Activated naive CD4-positive, alpha-beta T cell (primary cell): ENCODE data around the gene KRT10.
"Not testable (repeated sequence)": the region's sequence is repeated elsewhere in the genome, so short reads cannot be mapped to it uniquely, and the experiment has no call there.

Source experiments
- DNase-seq, 4 experiments: peaks; one replicate each; lab custom pipeline; 2025; lab: John Stamatoyannopoulos, UW

Gene KRT10

DNA sequence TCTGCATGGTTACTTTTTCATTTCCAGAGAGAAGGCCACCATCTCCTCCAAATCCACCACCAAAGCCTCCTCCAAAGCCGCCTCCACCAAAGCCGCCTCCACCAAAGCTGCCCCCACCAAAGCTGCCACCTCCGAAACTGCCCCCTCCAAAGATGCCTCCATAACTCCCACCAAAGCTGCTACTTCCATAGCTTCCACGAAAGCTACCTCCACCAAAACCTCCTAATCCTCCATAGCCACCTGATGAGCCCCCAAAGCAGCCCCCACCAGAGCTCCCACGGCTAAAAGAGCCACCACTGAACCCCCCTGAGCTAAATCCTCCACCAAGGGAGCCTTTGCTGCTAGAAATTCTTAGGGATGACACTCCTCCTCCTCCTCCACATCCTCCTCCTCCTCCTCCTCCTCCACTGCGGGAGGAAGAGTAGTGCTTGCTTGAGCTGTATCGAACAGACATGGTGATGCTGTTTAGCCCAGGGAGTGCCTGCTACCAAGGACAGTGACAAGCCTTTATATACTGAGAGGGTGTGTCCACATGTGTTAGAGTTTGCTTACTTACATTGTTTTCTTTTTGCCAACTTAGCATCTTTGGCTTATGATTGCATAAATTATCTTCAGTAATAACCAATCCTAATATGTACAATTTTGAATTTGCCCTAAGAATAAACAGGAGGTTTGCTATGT lies at the start of gene KRT10:
Gene KRT10, minus strand, starts transcription at position 483 of the 681 bp plus-strand sequence. Its CDS starts 29 bp downstream, at position 454.
- no peak for DNase-seq

DNA sequence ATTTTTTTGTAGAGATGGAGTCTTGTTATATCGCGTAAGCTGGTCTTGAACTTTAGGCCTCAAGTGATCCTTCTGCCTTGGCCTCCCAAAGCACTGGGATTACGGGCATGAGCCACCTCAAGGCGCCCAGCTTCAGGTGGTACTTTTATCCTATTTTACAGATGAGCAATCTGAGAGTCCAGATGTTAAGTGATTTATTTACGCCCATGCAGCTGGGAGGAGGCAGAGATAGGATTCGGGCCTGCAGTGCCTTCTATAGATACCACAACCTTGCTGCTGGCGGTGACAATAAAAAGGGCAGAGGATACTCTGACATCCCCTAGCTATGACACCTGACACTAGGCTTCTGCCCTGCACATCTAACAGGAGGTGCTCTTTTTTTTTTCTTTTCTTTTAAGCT lies 48.9 kb upstream of the KRT10 start:
- DNase-seq = no peak

DNA sequence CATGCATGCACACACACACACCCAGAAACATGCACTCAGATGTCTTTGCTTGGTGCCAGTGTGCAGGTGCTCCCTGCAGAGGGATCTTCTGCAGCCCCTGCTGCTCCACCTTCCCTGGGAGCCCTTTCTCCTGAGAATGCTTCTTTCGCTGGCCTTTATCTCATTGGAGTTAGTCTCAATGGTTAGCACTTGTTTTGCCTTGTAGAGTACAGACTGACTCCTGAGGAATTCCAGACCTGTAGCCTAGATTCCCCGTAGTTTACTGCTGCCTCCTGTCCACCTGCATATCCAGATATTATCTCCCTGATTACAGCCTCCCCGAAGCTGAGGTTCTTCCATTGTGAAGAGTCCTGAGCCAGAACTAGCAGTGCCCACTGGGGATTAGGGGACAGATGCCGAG lies 47.7 kb upstream of the KRT10 start:
- DNase-seq = no peak

DNA sequence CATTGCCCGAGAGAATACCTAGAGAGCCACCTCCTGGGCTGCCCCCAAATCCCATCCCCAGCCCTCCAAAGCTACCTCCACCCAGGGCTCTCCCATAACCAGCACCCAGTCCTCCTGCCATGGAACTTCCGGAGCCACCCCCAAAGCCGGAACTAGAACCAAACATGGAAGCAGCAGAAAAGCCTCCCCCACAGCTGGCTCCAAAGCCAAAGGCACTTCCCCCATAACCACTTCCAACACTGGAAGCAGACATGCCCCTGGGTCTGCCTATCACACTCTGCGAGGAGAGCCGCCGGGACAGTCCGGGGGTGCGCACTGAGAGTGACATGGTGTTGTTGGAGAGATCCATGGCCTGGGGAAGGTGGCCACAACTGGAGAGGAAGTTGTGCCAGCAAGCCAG lies 44.4 kb upstream of the KRT10 start, which contains the start of gene KRT12:
Gene KRT12, minus strand, starts transcription at position 386 of the 400 bp plus-strand sequence. Its CDS starts 37 bp downstream, at position 349.
- no peak for DNase-seq

DNA sequence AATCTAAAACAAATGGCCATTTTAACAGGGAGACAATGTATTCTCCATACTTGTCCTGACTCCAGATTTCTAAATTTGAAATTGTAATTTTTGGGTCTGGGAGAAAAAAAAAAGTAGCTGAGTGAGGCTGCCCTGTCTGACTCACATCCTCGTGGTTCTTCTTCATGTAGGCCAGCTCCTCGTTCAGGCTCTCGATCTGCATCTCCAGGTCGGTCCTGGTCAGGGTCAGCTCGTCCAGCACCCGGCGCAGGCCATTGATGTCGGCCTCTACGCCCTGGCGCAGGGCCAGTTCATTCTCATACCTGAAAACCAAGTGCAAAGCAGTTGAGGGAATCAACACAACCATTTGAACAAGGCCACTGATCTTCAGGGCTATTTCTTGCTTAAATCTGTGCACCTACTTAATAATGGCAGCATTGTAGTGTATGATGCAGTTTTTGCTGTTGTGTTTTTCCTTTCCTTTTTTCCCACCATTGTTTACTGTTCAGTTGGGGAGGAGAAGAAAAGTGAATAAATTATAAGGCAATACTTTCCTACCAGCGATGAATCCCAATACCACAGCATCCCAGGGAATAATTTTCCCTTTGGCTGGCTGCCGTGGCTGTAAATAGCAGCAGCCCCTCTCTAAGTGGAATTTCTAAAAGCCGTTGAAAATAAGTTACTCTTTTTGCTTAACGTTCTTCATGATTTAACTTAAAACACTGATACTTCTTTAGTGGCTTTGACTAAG lies 42.4 kb upstream of the KRT10 start:
- no peak for DNase-seq

DNA sequence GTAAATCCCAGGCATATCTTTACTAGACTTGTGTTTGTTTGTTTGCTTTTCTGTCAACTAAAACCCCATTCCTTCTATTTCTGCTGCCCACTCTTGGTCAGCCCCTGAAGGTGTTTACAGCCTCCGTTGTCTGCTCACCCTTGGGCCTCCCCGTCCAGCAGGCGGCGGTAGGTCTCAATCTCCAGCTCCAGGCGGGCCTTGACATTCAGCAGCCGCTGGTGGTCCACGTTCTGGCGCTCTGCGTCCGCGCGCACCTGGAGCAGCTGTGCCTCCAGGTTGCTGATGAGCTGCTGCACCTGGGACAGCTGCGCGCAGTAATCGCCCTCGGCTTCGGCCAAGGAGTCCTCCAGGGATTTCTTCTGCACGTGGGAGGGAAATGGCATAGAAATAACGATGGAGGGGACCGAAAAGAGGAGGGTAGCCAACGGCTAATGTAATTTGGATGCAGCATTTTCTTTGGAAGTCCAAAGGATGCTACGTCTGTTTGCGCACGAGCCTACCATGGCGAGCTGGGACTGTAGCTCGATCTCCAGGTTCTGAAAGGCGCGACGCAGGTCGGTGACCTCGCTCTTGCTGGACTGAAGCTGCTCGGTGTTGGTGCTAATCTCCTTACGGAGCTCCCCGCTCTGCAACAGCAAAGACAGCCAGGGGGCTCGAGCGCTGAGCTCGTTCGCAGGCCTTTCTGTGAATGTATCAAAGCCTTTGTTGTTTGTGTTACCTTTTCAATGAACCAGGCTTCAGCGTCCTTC lies 40.7 kb upstream of the KRT10 start:
- DNase-seq = no peak

DNA sequence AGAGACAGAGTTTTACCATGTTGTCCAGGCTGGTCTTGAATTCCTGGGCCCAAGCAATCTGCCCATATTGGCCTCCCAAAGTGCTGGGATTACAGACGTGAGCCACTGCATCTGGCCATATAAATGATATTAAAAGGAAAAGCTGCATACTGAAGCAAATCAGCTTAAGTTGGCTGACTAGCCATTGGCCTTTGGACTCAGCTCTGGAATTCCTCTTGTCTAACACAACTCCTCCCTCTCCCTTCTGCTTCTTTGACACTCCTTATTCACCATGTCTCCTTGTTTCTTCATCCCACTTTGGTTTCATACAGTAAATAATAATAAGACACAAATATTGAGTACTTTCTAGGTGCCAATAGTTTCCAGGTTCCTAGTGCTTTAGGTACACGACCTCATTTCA lies 37.1 kb upstream of the KRT10 start:
- no peak for DNase-seq

DNA sequence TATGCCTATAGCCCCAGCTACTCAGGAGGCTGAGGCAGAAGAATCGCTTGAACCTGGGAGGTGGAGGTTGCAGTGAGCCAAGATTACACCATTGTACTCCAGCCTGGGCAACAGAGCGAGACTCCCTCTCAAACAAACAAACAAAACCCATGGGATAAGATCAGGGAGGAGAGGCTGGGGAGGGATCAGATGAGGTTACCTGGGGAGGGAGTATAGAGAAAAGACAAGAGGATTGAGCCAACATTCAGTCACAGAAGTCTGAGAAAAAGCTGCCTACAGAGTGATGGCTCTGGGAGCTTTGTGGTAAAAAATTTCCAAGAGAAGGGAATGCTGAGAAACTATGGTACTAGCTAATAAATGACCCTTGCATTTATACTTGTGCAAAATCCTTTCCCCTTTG lies 36.3 kb upstream of the KRT10 start:
- DNase-seq = not testable (repeated sequence)

DNA sequence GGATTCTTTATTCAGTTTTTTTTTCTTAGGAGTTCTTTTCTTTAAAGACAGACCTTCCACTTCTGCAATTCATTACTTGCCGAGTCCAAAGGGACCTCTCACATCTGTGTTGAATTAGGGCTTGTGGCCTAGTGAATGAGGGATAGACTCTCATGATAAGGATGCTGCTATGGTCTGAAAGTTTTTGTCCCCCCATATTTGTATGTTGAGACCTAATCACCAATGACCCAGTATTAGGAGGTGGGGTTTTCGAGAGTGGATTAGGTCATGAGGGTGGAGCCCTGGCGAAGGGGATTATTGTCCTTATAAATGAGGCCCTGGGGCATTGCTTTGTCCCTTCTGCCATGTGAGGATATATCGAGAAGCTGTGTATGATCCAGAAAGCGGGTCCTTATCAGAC lies 35.1 kb upstream of the KRT10 start:
- no peak for DNase-seq

DNA sequence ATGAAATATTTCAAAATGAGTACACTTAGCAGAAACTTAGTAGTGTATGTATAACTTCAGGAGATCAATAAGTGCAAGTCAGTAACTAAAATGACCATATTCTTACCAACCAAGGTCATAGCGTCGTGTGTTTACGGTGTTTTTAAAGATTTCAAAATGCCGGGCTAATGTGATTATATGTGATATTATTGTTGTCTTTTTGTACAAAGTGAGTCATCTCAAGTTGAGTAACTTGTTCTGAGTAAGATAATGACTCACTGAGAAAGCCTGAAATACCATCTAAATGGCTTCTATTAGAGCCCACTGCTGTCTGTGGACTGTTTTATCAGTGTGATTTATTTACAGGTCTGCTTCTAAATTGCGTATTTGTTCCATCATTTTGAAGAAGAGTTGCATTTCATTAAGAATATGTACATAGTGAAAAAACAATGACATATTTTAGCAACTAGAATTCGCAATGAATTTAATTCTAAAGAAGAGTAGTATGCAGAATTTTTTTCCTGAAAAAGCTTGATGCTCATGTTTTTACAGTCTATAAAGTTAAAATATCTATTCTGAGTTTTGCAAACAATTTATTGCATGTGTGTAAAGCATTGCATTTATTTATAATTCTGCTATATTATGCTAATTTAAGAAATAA lies 31.9 kb upstream of the KRT10 start:
- DNase-seq = no peak

DNA sequence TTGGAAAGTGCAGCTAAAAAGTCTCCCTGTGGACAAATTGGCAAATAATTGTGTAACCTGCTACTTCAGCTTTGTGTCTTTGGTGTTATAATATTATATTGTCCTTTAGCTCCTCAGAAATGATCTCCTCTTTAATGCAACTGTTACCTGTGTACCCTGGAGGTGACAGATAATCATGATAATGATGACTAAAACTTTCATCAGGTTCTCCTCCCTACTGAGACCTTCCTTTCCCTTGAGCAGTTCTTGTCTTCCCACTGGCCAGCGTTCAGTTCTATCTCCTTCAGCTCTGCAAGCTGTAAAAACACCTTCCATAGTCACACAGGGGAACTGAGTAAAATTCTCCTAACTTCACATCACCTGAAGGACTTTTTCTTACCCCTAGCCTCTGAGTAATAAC lies 29.9 kb upstream of the KRT10 start:
- no peak for DNase-seq

DNA sequence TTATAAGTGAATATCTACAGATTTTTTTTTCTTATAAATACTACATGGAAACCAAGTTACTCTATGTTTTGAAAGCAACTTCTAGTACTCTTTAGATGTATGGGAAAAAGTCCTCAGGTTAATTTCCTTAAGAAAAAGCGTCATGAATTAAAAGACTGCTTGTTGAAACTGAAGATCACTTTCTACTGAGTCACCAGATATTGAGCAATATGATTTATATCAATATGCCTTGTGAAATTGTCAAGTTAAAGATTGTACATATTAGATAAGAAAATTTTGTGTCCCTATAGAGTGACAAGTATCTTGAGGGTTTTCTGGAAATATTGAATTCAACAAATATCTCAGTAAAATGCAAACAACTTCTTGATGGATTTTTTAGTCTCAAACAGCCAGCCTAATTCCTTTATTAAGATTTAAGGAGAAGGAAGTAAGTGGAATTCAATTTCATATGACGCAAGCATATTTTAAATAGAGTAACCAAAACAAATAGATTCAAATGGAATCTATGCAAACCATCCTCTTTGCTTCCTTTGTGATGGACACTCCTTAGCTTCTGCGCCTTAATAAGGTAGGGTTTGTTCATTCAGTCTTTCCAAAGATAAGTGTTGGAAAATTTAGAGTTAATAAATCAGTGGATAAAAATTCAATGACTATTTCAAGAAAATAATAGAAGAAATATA lies 28.0 kb upstream of the KRT10 start:
- DNase-seq = no peak

DNA sequence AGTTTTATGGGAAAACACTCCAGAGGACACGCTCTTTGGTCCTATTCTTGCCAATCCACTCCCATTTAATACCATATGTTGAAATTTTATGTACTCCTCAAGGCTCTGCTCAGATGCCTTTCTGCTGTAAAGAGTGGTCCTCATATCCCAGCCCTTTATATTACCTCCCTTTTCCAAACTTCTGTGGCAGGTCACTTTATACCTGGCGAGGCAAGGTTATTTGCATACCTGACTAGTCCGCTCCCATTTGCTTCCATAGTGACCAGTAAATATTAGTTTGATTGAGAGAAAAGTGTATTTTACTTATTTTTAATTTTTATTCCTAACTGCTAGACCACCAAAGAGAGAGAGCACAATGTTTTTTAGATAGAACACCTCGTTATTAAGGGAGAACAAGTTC lies 27.3 kb upstream of the KRT10 start:
- DNase-seq = no peak

DNA sequence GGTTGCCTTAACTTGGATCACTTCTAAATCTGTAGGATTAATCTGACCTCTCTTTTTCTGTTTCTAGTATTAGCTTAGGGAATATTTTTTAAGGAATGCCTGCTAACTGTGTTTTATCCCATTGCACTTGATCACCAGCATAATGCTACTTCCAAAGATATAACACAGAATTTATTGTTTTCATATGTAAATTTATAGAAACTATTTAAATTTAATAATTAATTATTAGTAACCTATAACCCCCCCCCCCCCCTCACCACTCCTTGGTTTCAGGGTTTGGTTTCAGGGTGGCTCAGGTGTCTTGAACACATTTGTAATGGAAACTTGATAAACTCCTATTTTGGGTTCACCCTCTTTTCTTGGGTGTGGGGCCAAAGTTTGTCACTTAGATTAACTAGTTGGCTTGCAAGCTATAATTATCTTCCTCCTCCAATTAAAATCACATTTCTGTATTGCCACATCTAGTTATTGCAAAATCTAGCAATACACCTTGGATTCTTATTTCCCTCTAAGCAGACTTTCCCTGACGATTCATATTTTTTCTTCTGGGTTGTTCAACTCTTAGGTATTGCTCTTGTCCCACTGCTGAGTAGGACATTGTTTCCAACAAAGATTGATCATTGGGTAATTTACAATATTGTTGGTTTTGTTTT lies 26.3 kb upstream of the KRT10 start:
- no peak for DNase-seq

DNA sequence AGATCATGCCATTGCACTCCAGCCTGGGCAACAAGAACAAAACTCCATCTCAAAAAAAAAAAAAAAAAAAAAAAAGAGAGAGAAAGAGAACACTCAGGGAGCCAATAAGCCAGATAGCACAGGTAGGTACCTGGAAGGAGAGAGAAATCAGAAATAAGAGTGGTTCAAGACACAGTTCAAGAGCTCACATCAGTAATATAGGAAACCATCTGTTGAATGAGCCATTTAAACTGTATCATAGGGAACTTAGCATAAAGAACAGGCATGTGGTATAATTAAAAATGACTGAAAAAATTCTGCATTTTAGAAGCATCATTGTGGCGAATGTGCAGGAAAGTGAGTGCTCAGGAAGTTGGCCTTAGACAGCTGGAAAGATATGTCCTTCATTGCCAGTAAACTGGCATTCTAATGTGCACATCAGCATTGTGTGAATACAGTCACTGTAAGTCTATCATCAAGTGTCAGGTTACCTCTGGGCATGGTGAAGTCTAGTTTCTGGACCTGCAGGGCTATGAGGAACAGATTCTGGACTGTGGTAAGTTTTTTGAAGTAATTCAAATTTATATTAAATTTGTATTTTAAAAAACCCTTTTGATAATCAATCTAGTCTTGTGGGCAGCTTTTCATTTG lies 24.2 kb upstream of the KRT10 start:
- DNase-seq = no peak

DNA sequence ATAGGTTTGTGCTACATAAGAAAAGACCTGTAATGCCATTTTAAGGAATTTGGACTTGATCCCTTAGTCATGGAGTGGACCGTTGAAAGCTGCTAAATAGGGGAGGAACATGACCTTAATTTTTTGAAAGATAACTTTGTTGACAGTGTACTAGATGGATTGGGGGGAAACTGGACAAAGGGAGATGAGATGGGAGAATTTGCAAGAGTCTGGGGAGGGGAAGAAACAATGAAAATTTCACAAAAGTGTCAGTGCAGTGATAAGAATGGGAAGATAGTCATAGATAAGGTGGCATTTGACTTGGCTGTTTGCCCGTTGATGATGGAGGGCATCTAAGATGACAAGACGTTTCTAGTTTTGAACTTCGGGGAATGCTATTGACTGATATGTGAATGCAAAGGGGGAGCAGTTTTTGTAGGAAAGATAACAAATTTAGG lies 22.3 kb upstream of the KRT10 start:
- DNase-seq = no peak

DNA sequence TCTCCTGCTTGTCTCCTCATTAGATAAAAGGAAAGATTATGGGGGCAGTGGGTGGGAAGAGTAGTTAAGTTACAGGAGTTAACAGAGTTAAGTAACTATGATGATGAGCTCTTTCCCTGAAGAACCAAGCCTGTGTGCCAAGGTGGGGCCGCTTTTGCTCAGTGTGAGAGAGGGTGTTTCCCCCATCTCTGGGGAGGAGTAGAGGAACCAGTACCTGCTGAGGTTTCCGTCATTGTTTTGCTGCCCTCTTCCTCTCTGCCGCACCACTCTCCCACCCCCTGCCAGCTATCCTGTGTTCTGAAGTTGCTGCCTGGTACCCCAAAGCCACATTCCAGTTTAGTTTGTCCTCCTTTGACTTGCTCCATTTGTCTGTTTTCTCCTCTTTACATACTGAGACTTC lies 20.8 kb upstream of the KRT10 start:
- no peak for DNase-seq

DNA sequence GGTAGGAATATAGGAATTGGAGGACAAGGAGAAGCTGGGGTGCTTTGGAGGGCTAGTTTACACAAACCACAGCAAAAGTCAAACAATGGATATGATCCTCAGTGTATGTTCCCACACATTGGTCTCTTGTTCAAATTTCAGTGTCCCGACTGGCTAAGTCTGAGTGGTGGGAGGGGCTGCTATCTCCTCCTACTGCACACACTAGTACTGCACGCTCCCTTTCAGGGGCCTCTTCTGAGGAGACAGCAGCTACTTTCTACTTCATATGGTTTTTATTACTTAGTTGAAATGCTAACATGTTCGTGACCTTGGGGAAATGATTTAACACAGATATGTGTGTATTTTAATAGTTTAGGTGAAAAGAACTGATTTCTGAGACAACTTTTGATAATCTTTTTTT lies 18.8 kb upstream of the KRT10 start:
- no peak for DNase-seq

DNA sequence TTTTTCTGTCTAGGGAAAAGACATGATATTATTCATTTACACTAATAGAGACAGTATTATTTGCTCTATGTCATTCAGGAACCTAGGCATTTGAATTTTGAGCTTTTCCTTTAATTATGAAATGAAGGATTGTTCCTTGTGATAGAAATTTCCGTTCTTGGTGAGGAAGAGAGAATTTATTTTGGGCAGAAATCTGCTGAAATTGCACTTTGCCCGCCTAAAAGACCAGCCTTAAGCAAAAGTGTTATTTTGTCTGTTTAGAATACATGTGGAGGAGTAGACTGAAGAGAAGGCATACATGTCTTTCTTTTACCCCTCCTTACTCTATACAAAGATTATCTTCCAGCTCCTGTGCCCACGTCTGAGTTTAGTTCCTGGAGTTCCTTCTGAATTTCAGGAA lies 16.8 kb upstream of the KRT10 start:
- DNase-seq = no peak

DNA sequence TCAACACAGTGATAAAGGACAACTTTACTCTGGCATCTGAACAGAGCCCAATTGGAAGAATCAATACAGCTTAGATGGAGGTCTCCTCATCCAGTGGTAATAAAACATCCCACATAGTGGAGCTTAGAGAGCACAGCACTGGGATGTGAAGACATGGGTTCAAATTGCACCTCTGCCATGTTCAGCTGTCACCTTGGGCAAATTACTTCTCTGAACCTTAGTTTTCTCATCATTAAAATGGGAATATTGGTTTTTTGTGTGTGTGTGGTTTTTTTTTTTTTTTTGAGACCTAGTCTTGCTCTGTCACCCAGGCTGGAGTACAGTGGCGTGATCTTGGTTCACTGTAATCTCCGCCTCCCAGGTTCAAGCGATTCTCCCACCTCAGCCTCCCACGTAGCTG lies 13.6 kb upstream of the KRT10 start:
- DNase-seq = no peak

DNA sequence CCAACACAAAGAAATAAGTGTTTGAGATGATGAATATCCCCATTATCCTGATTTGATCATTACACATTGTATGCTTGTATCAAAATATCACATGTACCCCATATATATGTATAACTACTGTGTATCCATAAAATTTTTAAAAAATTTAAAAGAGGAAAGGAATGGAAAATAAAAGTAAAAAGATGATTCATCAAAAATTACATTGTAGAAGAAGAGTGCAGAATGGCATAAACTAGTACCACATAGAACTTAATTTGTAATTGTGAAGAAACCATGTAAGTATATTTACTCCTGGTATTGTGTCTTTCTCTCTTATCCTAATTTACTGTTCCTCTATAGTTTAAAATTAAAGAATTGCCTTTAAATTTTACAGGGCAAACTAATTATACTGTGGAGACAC lies 11.5 kb upstream of the KRT10 start:
- DNase-seq = no peak
